Stimulated activated naive CD4-positive, alpha-beta T cell treated with Interleukin-2 at 50 U/mL for 16 hours (primary cell): ENCODE data around the gene MFAP4.

Experiments used
- DNase-seq: peaks from one replicate; lab custom pipeline; 2025; lab: John Stamatoyannopoulos, UW

The MFAP4 gene

DNA sequence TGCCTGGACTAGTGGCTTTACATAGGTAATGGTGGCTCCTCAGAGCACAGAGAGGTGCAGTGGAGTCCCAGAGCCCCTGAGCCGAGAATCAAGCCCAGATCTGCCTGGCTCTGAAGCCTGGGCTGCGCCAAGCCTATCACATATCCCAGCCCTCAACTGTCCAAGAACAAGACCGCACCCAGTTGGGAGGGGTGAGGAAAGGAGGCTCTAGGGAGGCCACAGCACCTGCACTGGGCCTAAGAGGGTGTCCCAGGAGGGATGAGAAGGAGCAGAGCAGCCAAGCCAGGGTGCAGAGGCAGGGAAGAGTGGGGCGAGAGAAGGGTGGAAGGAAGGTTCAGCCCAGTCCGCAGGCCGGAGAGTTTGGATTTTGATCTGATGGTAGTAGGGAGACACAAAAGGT, 23.1 kb upstream of the MFAP4 start:
- no peak for DNase-seq

DNA sequence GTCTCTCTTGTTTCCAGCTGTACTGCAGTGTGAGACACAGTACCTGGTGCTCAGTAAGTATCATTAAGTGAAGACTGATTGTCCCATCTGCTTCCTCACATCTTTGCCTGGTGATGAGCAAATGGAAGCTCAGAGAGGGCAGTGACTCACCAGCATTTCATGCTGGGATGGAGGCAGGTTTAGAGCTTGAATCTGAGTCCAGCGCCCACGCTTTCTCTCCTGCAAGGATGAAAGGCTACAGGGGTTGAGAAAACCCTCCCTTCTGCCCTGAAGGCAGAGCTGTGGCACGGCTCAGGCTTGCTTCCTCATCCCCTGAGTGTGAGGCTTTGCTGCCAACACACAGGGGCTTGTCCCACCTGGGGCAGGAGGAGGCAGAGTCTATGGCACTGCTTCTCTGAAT, 22.5 kb upstream of the MFAP4 start:
- no peak for DNase-seq

DNA sequence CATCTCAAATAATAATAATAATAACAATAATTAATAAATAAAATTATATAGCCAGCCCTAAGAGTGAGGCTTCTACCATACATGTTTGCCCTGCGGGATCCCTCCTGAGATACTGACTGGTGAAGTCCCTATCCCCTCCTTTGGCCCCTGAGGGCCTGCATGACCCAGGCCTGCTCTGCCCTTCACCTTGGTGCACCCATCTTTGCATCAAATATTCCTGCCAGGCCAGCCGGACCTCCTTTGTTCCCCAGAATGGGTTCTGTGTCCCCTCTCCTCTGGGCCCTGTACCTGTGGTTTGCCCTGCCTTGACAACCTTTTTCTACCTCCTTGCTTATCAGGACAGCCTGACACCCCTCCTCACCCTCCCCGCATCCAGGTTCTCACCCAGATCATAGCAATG, 22.1 kb upstream of the MFAP4 start:
- DNase-seq = no peak

DNA sequence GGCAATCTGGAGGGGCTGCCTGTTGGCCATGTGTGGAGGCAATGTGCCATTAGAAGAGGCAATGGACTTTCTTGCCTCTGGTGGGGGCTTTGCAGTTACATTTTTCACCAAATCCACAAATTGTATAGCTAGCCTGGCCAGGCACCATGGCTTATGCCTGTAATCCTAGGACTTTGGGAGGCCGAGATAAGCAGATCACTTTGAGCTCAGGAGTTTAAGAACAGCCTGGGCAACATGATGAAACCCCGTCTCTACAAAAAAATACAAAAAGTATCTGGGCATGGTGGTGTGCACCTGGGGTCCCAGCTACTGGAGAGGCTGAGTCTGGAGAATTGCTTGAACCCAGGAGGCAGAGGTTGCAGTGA, 21.3 kb upstream of the MFAP4 start:
- no peak for DNase-seq

DNA sequence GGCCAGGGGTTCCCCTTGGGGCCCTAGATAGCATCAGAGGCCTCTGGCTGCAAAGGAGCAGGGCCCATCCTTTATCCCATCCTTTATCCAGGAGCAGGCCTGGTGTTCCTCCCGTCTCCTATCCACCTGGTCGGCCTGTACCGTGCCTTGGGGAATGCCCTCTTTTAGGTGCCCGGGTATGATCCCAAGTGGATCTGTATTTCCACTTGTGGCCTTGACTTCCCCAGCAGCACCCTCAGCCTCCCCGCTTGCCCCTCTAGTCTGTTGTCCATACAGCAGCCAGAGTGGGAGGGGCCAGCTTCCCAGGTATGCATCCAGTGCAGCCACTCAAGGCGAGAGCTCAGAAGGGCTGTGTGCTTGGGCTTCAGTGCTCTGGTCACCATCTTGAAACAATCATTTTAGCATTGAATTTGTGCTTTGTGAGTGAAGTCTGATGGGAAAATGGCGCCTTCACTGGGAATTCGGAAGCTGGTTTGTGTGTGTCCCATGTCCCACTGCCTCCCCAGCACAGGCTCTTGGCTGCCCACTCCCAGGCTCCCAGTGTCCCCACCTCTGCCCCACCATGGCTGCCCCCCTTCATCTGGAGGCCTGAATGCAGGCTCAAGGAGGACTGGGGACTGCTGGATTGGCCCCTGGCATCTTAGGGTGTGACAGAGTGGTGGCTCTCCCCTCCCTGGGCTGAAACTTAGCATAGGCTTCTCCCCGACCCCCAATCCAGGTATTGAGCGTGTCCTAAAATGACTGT, 20.8 kb upstream of the MFAP4 start:
- DNase-seq = no peak

DNA sequence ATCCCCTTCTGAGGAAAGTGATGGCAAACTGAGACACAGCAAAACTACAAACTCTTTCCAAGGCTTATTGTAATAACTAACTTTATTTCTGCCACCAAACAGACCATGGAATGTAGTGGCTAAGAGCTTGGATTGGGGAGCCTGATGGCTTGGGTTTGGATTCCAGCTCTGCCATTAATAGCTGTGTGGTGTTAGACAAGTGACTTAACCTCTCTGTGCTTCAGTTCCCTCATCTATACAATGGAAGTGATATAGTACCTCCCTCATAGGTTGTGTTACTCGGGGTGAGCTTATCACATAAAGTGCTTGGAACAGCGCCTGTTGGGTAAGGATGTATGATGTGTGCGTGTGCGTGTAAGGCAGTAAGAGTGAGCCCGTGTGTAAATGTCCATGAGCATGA, 18.1 kb upstream of the MFAP4 start:
- DNase-seq = no peak

DNA sequence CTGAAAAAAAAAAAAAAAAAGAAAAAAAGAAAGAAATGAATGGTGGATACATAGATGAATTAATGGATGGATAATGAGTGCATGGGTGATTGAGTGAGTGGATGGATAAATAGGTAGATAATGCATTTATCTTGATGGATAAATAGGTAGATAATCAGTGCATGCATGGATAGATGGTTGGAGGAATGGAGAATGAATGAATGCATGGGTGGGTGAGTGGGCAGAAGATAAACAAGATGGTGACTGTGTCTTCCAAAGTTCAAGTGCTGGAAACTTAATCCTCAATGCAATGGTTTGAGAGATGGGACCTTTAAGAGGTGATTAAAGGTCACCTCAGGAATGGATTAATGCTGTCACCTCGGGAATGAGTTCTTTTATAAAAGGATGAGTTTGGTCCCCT, 17.3 kb upstream of the MFAP4 start:
- DNase-seq = no peak

DNA sequence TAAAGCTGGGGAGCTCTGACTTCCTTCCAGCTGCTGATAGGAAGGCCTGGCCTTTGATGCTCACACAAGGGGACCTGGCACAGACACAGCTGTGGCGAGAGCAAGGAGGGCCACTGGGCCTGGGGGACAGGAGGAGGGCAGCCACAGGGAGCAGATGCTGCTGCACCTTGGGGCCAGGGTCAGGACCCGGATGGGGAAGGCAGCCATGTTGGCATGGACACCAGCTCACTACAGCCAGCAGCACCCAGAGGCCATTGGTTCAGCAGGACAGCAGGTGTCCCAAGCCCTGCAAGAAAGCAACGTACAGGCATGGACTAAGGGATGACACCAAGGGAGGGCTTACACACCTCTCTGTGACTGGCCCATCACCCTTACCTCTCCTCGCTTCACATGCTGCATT, 16.0 kb upstream of the MFAP4 start:
- no peak for DNase-seq

DNA sequence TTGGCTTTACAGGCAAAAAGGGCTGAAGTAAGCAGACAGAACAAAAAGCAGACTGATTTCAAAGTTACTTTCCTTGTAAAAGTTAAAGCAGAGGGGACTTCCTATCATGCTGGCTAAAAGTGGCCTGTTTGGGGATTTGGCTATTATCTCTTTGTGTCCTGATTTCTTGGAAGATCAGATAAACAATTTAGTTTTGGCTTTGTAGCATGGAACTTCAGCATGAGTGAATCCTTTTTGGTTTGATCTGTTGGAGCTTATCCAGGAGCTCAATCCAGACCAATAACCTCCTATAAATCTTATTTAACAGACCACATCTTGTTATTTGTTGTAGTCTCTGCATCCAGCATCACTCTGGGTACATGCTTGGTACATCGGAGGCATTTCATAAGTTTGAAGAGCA, 15.2 kb upstream of the MFAP4 start:
- no peak for DNase-seq

DNA sequence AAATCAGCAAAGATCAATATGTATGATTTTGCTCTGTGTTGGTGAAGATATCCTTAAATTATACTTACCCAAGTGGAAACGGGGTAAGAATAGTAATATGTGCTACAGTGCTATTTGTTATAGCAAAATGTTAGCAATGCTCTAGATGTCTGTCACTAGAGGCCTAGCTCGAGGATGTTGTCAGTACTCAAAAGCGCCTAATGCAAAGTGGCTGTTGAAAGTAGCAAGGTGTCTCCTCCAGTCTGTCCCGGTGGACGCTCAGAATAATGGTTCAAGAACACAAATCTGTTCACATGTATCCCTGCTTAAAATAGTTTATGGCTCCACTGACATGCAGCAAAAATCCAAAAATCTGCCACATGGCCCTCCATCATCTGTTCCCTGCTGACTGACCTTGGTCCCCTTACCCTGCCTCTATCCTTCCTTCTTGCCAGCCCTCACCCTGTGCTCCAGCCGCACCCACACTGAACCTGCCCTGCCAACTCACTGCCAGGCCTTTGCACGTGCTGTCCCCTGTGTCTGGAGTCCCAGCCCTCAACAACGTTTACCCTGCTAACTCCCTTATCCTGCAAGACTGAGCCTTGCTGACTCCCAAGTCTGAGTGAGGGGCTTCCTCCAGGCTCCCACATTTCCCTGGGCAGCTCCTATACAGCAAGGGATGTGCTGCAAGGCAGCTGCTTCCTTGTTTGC, 14.5 kb upstream of the MFAP4 start:
- no peak for DNase-seq

DNA sequence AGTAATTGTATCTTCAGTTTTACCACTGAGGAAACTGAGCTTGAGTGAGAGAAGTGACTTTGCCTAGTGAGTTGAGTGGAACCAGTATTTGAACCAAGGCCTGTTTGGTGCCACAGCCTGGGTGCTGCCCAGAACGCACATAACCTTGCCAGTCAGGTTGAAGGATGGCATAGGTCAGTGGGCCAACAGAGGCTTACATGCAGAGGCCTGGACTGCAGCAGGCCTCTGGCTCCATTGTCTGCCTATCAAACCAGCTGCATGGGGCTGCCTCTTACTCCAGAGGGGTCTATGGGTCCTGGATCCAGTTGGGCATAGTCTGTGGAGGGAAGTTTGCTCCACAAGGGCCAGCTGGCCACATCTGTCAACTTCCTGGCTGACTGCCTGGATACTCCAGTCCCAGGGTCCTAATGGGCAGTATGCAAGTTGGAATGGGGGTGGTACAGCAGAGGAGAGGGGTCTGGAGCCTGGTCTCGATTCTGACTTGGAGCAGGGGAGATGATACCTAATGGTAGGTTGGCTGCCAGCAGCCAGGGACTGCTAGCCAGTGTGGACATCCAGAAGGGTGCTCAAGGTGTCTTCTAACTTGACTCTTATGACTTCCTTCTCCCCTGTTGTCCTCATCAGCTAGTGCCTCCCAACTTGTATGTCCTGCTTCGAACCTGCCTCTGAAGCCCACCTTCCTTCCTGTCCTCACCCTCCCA, 12.9 kb upstream of the MFAP4 start:
- no peak for DNase-seq

DNA sequence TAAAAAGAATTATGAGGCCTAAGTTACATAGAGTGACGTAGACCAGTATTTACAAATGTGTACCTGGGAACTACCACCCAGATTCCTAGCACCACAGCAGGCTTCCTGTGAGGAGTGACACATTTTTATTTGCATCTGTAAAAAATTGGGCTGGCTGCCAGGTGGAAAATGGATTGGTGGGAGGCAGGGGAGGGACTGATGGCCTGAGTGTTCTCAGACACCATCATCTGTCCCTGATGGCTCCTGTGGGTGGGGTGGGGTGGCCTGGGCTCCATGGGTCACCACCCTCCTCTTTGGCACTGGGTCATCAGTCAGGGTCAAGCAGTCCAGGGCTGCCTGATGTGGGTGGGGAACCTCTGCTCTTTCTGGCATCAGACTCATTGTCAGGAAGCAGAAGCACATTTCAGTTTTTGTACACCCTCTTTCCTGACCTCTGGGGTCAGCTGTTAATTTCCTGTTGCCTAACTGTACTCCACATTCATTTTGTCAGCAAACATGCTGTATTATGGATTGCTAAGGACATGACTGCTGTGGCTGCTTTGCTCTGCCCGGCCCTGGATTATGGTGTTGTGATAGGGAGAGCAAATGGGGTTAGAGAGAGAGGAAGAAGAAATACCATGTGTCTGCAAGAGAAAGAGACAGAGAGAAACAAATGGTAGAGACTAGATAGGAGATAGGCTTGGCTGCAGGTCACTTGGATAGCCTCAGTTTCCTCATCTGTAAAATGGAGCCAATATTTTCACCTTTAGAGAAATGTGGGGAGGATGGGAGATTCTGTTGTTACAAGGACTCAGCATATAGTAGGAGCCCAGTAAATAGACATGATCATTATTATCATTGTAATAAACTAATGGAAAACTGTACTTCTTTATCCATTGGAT, 11.6 kb upstream of the MFAP4 start:
- DNase-seq = no peak

DNA sequence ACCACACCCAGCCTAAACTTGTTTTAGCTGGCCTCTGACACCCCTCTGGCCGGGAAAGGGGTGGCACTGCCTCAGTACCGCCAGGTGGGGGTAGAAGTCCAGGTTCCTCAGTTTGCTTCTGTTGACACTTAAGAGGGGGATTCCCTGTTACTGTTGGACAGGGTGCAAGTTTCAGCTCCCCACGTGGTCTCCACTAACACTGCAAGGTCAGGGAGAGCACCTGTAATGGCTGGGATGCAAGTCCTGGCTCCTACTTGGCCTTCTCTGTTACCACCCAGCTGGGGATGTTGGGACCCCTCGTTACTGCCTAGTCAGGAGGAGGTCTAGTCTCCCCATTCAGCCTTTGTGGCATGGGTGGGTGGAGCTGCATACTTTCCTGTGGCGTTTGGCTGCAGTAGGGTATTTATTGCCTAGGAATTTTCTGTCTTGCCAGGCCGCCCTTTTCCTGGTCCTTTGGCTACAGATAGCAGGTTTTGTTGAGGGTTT, 10.6 kb upstream of the MFAP4 start:
- DNase-seq = no peak

DNA sequence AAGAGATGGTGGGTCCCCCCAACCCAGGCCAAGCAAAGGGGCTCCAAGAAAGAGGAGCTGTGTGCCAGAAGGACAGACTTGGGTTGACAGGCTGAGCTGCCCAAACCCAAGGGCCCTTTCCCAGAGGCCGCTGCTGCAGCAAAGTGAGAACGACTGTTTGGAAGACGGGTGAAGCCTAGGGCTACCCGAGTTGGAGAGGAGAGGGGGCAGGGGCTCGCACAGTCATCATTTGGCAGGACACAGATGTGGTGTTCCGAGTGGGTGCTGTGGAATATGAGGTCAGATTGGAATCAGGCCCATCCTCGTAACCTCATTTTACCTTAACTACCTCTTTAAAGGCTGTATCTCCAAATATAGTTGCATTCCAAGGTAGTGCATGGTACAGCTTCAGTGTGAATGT, 5.3 kb upstream of the MFAP4 start:
- no peak for DNase-seq

DNA sequence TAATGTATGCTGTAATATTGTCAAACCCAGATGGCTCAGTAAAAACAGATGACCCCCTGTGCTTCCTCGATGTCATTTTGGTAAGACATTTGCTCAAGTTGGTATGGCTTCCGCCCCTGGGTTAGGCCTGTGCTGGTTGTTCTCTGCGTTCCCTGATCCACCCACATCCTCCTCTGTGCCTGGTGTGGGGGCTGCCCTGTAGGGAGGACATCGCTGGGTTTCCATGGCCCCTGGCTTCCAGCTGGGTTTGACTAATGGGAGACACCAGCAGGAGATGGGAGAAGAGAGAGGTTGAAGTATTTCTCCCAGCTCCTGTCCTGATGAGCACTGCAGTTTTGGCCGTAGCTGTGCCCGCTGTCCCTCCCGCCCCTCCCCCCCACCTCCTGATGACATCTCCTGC, 4.4 kb upstream of the MFAP4 start:
- no peak for DNase-seq

DNA sequence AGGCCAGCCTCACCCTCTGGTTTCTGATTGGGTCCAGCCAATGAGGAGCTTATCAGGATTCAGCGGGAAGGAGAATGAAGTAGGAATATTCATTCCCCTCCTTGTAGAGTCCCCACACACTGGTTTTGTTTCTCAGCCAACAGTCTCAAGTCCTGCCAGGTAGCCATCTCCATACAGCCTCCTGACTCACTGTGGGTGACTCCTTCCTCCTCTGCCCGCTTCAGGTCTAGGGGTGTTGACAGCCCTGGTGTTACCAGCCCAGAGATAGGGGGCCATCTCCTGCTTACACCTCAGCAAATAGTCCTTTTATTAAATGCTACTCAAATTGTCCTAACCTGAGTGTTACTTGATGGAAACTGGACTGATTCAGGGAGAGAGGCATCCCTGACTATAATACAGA, 4.0 kb upstream of the MFAP4 start:
- no peak for DNase-seq

DNA sequence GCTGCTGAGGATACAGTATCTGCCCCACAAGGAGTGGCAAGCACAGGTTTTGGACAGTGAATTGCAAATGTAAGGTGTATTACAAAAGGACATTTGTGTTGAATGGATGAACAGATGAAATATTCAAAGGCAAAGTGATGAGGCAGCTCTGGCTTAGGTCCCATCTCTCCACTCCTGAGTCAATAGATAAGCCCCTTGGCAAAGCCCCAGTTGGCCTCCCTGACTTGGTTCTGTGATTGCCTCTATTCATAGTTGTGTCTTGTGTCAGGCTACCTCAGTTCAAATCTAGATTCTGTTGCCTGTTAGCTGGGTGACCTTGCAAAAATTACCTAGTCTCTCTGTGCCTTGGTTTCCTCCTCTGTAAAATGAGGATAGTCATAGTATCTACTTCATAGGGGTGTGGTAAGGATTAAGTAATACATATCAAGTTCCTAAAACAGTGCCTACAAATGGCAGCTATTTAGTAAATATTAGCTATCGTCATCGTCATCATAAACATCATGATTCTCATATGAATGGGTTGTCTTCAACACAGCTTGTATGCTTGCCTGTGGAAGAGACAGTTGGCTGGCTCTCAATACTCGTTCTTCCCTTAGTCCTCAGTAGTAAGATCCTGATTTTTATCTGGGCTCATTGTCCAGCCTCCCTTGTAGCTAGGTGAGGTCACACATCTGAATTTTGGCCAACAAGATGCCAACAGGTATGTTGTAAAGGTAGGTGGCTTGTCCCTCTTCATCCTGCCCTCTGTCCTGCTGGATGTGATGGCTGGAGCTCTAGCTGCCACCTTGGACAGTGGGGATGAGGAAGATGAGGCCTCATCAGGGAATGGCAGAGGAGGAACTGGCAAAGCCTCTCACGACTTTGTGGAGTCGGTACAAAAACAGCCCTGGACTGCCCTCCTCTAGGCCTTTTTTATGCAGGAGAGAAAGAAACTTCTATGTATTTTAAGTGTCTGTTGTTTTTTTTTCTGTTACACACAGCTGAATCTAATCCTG, 2.1 kb upstream of the MFAP4 start:
- DNase-seq = no peak

DNA sequence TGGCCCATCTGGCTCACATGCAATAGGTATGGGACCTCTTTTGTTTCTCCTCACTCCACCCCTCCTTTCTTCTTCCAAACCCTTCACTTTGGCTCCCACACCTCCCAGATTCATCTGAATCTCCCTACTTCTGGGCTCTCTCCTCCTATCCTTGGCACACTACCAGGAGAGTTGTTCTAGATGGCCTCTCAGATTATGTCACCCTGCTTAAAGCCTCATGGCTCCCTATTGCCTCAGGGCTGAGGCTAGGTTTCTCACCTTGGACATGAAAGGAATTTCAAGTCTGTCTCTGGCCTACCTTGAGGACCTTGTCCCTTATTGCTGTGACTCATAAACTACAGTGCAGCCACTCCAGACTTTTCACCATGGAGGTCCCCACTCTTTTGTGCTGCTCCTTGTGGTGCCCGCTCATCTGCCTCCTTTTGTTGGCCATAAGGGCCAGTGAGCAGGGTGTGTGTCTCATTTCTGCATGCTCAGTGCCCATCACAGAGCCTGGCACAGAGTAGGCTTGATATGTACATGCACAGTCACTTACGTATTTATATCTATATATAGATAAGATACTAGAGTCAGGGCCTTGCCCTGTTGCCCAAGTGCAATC, 1.0 kb upstream of the MFAP4 start:
- DNase-seq = no peak

DNA sequence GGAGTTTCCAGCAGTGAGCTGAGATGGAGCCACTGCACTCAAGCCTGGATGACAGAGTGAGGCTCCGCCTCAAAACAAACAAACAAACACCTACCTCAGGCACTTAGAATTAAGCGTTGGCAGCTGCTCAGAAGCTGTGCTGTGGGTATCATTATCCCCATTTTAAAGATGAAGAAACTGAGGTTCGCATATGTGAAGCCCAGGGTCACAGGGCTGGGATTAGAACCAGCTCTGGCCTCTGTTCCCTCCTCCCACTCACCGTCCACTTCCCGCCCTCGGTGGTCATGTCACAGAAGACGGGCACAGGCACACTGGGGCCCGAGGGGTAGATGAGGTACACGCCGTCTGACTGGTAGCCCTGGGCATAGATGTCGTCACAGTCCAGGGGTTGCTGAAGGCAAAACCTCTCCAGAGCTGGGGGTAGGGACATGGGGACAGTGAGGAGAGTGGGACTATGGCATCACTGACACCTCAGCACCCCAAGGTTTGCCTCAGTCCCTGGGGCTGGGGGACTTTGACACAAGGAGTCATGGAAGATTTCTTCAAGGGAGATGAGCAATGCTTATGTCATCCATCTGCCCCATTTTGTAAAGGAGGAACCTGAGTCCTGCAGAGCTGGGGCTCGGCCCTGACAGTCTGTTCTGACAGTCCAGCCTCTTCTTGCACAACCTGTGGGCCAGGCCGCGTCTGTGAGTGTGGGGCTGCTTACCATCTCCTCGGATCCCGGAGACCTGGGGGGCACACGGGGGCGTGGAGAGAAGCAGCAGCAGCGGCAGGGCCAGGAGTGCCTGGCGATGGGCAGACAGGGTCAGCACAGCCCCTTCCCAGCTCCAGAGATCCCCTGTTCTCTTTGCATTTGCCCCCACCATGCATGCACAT, 700 bp downstream of the MFAP4 start:
- no peak for DNase-seq
